Measurements from ENCODE around the gene NPAS3.

Gene NPAS3

DNA sequence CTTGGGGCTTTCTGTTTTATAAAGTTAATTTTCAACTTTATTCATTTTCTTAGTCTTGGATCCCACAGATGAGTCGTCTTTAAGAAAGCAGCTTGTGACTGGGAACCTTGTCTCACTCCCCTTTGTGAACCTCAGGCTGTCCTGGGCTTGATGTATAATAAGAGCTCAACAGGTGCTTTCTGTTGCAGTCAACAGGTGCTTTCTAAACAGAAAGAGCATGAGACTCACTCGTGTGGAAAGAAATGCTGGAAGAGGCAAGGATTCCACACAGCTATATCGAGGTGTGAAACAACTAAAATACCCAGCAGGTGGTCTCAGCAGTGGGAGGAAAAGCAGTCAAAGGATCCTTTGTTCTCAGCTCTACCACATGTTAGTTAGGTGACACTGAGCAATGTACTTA, 613.3 kb downstream of the NPAS3 start:
- DNase-seq (ENCODE audit: insufficient read length, low spot score) (no peak), FAIRE-seq (no peak)
- TF ChIP-seq POU2F2 (IDR thresholded peaks at IDR 0.05; ENCODE audit: low read depth, low read length), result no peak
- TF ChIP-seq POLR2A (IDR thresholded peaks at IDR 0.05; ENCODE audit: low read depth, low read length), result no peak
- TF ChIP-seq TAF1 (IDR thresholded peaks at IDR 0.05; ENCODE audit: low read depth, low read length), result no peak
- TF ChIP-seq SPI1 (IDR thresholded peaks at IDR 0.05; ENCODE audit: low read depth, low read length), result no peak
- no peak for TF ChIP-seq POLR2AphosphoS5 (IDR thresholded peaks at IDR 0.05; ENCODE audit: low read depth, low read length)
- TF ChIP-seq PAX5 (IDR thresholded peaks at IDR 0.05; ENCODE audit: insufficient read depth, low read length, severe bottlenecking), result no peak

DNA sequence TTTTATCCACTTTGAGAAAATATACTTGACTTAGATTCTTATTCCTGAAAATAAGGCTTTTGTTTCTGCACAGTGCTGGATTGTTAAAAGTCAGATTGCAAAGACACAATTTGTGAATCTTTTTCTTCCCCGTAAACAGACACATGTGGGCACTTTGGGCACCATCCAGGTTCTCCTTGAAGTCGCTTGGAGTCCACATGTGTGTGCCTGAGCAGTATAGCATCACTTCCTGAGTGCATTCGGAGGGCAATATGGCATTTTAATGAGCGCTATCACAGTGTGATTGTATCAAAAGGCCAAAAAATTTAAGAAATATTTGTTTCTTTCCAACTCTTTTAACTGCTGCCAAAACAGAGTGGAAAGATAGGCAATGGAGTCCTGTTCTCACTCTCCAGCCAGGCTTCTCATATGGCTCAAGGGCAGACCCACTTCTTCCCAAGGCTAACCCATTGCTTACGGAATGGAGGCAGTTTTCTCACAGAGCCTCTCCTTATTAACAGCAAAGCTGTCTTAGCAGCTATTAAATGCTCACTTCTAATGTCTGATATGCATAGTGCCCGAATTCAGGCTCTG, 615.1 kb downstream of the NPAS3 start:
- DNase-seq (ENCODE audit: insufficient read length, low spot score), result no peak
- no peak for FAIRE-seq
- TF ChIP-seq POLR2AphosphoS5 (IDR thresholded peaks at IDR 0.05; ENCODE audit: low read depth, low read length) (no peak), POLR2A (IDR thresholded peaks at IDR 0.05; ENCODE audit: low read depth, low read length) (no peak), TAF1 (IDR thresholded peaks at IDR 0.05; ENCODE audit: low read depth, low read length) (no peak), POU2F2 (IDR thresholded peaks at IDR 0.05; ENCODE audit: low read depth, low read length) (no peak), SPI1 (IDR thresholded peaks at IDR 0.05; ENCODE audit: low read depth, low read length) (no peak), PAX5 (IDR thresholded peaks at IDR 0.05; ENCODE audit: insufficient read depth, low read length, severe bottlenecking) (no peak)

DNA sequence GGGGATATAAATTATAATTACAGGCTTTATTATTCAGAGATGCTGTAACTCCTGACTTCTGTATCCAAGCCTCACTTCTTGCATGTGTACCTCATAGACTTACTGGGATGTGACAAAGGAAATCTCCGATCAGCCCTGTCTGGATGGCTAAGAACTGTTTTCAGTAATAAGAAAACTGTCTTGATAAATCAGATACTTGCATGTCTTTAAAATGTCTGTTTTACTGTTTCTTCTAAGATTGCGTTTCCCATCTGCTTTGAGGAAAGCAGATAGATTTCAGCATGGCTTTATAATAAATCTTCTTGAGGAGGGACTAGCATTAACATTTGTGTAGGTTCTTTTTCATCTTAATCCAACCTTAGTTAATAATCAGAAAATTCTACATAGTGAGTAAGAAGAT, 616.3 kb downstream of the NPAS3 start:
- TF ChIP-seq SPI1 (IDR thresholded peaks at IDR 0.05; ENCODE audit: low read depth, low read length), result no peak
- TF ChIP-seq POLR2AphosphoS5 (IDR thresholded peaks at IDR 0.05; ENCODE audit: low read depth, low read length), result no peak
- TF ChIP-seq POU2F2 (IDR thresholded peaks at IDR 0.05; ENCODE audit: low read depth, low read length), result no peak
- TF ChIP-seq PAX5 (IDR thresholded peaks at IDR 0.05; ENCODE audit: insufficient read depth, low read length, severe bottlenecking), result no peak
- no peak for TF ChIP-seq POLR2A (IDR thresholded peaks at IDR 0.05; ENCODE audit: low read depth, low read length)
- TF ChIP-seq TAF1 (IDR thresholded peaks at IDR 0.05; ENCODE audit: low read depth, low read length), result no peak
- no peak for FAIRE-seq
- DNase-seq (ENCODE audit: insufficient read length, low spot score), result no peak

DNA sequence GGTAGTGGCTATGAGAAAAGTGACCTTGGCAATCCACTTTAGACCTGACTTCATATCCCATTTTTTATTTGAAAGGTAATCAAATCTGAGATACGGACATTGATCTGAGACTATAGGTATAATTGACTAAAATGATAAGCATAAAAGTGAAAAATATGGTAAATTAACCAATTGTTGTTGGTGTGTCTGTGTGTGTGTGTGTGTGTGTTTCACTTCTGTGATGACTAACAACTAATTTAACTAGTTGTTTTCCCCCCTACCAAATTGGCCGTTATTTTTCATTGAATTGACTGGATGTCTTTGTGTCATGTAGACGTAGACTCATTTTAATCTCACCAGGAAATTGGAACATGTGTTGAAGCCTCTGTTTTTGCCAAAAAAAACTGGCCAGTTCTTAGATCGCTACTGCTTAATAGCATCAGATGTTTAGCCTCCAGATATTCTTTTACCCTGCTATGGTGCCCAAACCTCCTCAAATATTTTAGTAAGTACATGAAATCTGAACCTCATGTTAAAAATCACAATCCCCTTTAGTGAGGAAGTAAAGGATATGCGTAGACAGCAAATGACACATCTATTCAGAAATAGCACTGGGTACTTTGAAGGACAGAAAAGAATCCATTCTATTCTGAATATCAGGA, 617.2 kb downstream of the NPAS3 start:
- FAIRE-seq, result no peak
- DNase-seq (ENCODE audit: insufficient read length, low spot score), result no peak
- no peak for TF ChIP-seq PAX5 (IDR thresholded peaks at IDR 0.05; ENCODE audit: insufficient read depth, low read length, severe bottlenecking)
- no peak for TF ChIP-seq POLR2AphosphoS5 (IDR thresholded peaks at IDR 0.05; ENCODE audit: low read depth, low read length)

DNA sequence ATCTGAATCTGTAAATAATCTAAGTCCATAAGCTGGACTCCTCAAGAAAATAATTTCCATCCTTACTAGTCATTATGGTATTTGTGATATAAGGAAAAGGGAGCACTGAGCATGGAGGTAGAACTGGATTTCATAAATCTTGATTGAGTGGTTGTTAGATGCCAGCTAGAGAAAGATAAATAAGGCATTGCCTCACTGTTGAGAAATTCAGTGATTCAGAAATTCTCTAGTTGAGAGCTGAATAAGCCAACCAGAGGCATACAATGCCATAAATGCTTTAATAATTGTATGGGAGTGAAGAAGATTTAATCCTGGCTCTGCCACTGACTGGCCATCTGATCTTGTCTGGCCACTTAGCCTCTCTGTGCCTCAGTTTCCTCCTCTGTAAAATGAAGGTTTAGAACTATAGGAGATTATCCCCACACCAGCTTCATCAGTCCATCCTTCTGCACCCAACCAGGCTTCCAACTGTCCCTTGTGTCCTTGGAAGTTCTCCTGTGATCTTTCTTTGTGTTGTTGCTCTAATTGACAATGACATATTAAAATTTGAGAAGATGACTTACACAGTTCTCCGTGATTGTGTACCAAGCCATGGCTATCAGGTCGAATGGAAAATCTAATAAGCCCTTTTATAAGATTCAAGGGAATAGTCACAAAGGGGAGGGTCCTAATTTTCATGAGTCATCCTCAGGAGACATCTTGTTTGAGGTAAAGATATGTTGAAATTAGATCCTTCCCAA, 617.9 kb downstream of the NPAS3 start:
- no peak for TF ChIP-seq POLR2A (IDR thresholded peaks at IDR 0.05; ENCODE audit: low read depth, low read length)
- TF ChIP-seq POLR2AphosphoS5 (IDR thresholded peaks at IDR 0.05; ENCODE audit: low read depth, low read length), result no peak
- no peak for TF ChIP-seq POU2F2 (IDR thresholded peaks at IDR 0.05; ENCODE audit: low read depth, low read length)
- no peak for TF ChIP-seq PAX5 (IDR thresholded peaks at IDR 0.05; ENCODE audit: insufficient read depth, low read length, severe bottlenecking)
- no peak for TF ChIP-seq TAF1 (IDR thresholded peaks at IDR 0.05; ENCODE audit: low read depth, low read length)
- no peak for TF ChIP-seq SPI1 (IDR thresholded peaks at IDR 0.05; ENCODE audit: low read depth, low read length)
- DNase-seq (ENCODE audit: insufficient read length, low spot score) (no peak), FAIRE-seq (no peak)

DNA sequence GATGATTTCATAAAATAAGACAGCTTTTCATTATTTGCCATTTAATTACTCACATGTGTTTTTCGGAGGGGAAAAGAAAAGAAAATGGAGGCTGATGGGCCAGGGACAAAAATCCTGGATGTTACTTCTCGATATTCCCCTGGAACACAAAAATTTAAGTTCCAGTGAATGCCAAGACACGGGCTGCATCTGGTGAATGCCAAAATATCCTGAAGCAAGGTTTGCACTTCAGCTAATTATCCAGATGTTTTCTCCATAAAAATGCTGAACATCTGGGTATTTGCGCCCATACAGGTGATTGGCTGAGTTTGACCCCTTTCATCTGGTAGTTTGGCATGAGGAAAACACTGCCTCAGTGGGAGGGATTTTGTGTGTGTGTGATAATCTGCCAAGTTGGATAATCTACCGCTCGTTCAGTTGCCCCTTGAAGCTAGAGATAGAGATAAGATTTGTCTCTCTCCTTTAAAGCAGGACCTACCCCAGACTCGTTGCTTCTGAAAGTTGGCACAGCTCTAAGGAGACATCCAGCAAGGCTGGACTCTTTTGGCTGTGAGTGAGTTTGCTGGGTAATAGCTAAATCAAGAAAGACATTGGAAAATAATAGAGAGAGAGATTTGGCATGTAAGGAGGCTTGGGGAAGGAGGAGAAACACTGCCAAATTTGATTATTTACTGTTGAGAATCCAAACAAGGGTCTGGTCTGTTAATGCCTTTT, 622.2 kb downstream of the NPAS3 start:
- FAIRE-seq (no peak), DNase-seq (ENCODE audit: insufficient read length, low spot score) (no peak)
- TF ChIP-seq TAF1 (IDR thresholded peaks at IDR 0.05; ENCODE audit: low read depth, low read length) (no peak), POLR2AphosphoS5 (IDR thresholded peaks at IDR 0.05; ENCODE audit: low read depth, low read length) (no peak), SPI1 (IDR thresholded peaks at IDR 0.05; ENCODE audit: low read depth, low read length) (no peak), POU2F2 (IDR thresholded peaks at IDR 0.05; ENCODE audit: low read depth, low read length) (no peak), PAX5 (IDR thresholded peaks at IDR 0.05; ENCODE audit: insufficient read depth, low read length, severe bottlenecking) (no peak), POLR2A (IDR thresholded peaks at IDR 0.05; ENCODE audit: low read depth, low read length) (no peak)

DNA sequence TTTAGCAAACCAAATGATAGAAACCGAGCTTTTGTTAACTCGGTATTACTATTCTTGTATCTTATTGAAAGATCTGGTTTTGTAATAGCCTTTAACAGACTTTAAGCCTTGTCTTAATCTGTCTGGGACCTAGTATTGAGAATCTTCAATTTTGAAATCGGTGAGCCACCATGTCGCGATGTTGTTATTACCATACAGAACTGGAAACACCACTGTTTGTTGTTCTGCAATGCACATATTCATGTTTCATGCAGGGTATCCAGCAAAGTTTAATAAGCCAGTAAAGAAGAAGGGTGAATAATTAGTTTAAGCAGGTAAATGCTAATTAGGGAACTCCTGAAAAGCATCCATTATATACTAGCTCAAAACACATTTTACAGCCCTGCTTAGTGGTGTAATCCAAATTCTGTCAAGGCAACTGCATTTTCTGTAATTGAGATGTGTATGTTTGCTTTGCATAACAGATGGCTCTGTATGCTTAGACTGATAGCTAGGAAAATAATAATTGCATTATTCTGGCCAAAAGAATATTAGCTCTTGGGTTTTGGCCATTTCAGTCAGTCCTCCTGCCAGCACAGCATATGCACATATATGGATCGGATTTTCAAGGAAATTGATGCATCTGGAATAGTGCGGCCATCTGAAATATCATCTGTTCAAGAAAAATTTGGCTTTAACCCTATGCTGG, 623.0 kb downstream of the NPAS3 start:
- FAIRE-seq, result no peak
- no peak for DNase-seq (ENCODE audit: insufficient read length, low spot score)

DNA sequence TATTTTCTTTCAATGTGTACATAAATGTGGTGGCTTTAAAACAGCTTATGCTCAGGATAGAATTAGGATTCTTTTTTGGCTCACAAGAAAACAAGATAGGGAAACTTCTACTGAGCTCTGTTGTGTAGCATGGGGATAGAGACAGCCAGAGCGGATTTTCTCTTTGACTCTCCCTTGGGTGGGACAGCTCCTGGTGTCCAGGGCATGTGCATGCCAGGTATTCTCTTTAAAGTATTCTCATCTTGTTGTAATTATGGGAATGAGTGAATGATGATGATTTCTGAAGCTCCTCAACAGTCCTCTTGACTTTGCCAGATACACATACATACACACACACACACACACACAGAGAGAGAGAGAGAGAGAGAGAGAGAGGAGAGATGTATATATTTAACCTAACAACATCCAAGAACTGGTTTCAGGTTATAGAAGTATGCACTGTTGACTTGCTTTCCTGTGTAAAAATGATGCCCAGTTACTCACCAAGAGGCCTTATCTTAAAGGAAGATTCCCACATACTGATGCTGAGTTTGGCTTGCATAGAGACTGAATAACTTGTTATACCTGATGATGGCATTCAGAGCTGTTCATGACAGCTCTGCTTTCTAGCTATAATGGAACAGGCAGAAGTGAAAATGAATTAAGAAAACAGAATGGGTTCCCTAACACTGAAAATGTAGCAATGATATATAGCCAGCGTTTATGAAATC, 624.7 kb downstream of the NPAS3 start:
- no peak for FAIRE-seq
- no peak for DNase-seq (ENCODE audit: insufficient read length, low spot score)

More for the DNA sequence above, 623.0 kb downstream of the NPAS3 start:
- TF ChIP-seq POLR2A (IDR thresholded peaks at IDR 0.05; ENCODE audit: low read depth, low read length) (no peak), PAX5 (IDR thresholded peaks at IDR 0.05; ENCODE audit: insufficient read depth, low read length, severe bottlenecking) (no peak), SPI1 (IDR thresholded peaks at IDR 0.05; ENCODE audit: low read depth, low read length) (no peak), POU2F2 (IDR thresholded peaks at IDR 0.05; ENCODE audit: low read depth, low read length) (no peak), POLR2AphosphoS5 (IDR thresholded peaks at IDR 0.05; ENCODE audit: low read depth, low read length) (no peak), TAF1 (IDR thresholded peaks at IDR 0.05; ENCODE audit: low read depth, low read length) (no peak)

More for the DNA sequence above, 624.7 kb downstream of the NPAS3 start:
- TF ChIP-seq SPI1 (IDR thresholded peaks at IDR 0.05; ENCODE audit: low read depth, low read length) (no peak), TAF1 (IDR thresholded peaks at IDR 0.05; ENCODE audit: low read depth, low read length) (no peak), POU2F2 (IDR thresholded peaks at IDR 0.05; ENCODE audit: low read depth, low read length) (no peak), PAX5 (IDR thresholded peaks at IDR 0.05; ENCODE audit: insufficient read depth, low read length, severe bottlenecking) (no peak), POLR2AphosphoS5 (IDR thresholded peaks at IDR 0.05; ENCODE audit: low read depth, low read length) (no peak), POLR2A (IDR thresholded peaks at IDR 0.05; ENCODE audit: low read depth, low read length) (no peak)
